ENCODE results near the gene GRIN1.

- no peak for TF ChIP-seq CTCF (IDR thresholded peaks at IDR 0.05; ENCODE audit: insufficient read depth, low read length, poor library complexity, severe bottlenecking)
- no peak for TF ChIP-seq EZH2phosphoT487 (conservative IDR thresholded peaks at IDR 0.05; ENCODE audit: low read length)
Measured at GRCh38 chr9:137136881-137137607, 1.9 kb upstream of the GRIN1 start.

Data from SU-DHL-6 (cell line).